ENCODE measurements around the gene ITPKB. TPM values are rescaled to one million over a fixed set of nuclear protein-coding genes. Genes with fewer than 3 reads are reported as not detected.

The ITPKB gene
- total RNA-seq, 1 experiment from 2014 or later = 9.5 TPM

DNA sequence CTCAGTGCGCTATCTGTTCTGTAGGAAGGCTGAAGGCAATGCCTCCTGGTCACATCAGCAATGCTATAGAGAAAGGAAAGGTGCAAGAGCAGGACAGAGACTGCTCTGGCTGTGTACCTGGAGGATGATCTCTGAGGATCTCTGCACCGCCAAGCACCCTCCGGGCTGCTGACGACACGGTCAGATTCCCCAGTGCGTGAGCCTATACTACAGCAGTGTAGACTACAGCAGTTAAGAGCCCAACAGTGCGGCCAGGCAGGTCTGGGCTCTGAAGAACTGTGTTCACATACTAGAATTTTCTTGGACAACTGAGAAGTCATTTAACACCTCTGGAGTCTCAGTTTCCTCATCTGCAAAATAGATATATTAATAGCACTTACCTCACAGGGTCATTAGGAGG is 39.9 kb downstream of the ITPKB start:
- H3K4me3 Mint-ChIP-seq (ENCODE audit: unreplicated experiment) = no peak overlapping the region
- DNase-seq (ENCODE audit: unreplicated experiment) = no peak
- no TSS peak for BruUV-seq (replicated peaks)
- peaks cover 21% of the 10 kb centered on the region for H3K4me1 Mint-ChIP-seq (ENCODE audit: insufficient read depth, unreplicated experiment)
- intact Hi-C loops (cut with micrococcal nuclease) = no loop called here
- ChIA-PET POLR2A (interaction anchor here (1.0 to 2.7 kb wide), 2 partner anchors 9 to 22 kb away, joined by 4 to 8 read pairs; no protein-coding TSS in a partner anchor), CTCF (interaction anchor here (0.7 to 1.4 kb wide), 3 partner anchors 36 to 58 kb away, joined by 3 to 4 read pairs (median 4); partner anchors contain the start of gene ITPKB)
- no peaks in the 10 kb centered on the region for H3K27me3 Mint-ChIP-seq (ENCODE audit: insufficient read depth, unreplicated experiment)
- TF ChIP-seq CTCF (IDR thresholded peaks at IDR 0.05; ENCODE audit: unreplicated experiment) = no peak
- no peaks in the 10 kb centered on the region for H3K9me3 Mint-ChIP-seq (ENCODE audit: unreplicated experiment)
- peaks cover 6% of the 10 kb centered on the region for H3K36me3 Mint-ChIP-seq (ENCODE audit: insufficient read depth, unreplicated experiment)
- no peak overlapping the region for H3K27ac Mint-ChIP-seq (ENCODE audit: low read depth, unreplicated experiment)

- BruUV-seq (replicated peaks) = no TSS peak
- TF ChIP-seq CTCF (IDR thresholded peaks at IDR 0.05; ENCODE audit: unreplicated experiment) = no peak
- Mint-ChIP-seq H3K4me1 (ENCODE audit: insufficient read depth, unreplicated experiment) (peaks cover 21% of the 10 kb centered on the region), H3K27me3 (ENCODE audit: insufficient read depth, unreplicated experiment) (no peaks in the 10 kb centered on the region), H3K27ac (ENCODE audit: low read depth, unreplicated experiment) (no peak overlapping the region), H3K9me3 (ENCODE audit: unreplicated experiment) (no peaks in the 10 kb centered on the region), H3K36me3 (ENCODE audit: insufficient read depth, unreplicated experiment) (peaks cover 1% of the 10 kb centered on the region), H3K4me3 (ENCODE audit: unreplicated experiment) (no peak overlapping the region)
- ChIA-PET CTCF (interaction anchor here (0.5 to 1.4 kb wide), 4 partner anchors 14 to 222 kb away, joined by 3 to 4 read pairs (median 4); no protein-coding TSS in a partner anchor), POLR2A (interaction anchor here (1.1 to 2.7 kb wide), 4 partner anchors 10 to 40 kb away, joined by 3 to 8 read pairs (median 5); no protein-coding TSS in a partner anchor)
- DNase-seq (ENCODE audit: unreplicated experiment) = no peak
- intact Hi-C loops (cut with micrococcal nuclease) = no loop called here
These were observed 40.4 kb downstream of the ITPKB start for GRCh38 chr1:226698659-226699058.

GRCh38 chr1:226697929-226698544 is 41.0 kb downstream of the ITPKB start:
- intact Hi-C loops (cut with micrococcal nuclease) = no loop called here
- no peak for TF ChIP-seq CTCF (IDR thresholded peaks at IDR 0.05; ENCODE audit: unreplicated experiment)
- Mint-ChIP-seq H3K4me1 (ENCODE audit: insufficient read depth, unreplicated experiment) (peaks cover 21% of the 10 kb centered on the region), H3K9me3 (ENCODE audit: unreplicated experiment) (no peaks in the 10 kb centered on the region), H3K27ac (ENCODE audit: low read depth, unreplicated experiment) (no peak overlapping the region), H3K4me3 (ENCODE audit: unreplicated experiment) (no peak overlapping the region), H3K27me3 (ENCODE audit: insufficient read depth, unreplicated experiment) (no peaks in the 10 kb centered on the region), H3K36me3 (ENCODE audit: insufficient read depth, unreplicated experiment) (no peaks in the 10 kb centered on the region)
- no peak for DNase-seq (ENCODE audit: unreplicated experiment)
- BruUV-seq (replicated peaks) = no TSS peak
- CTCF ChIA-PET = interaction anchor here (0.5 to 2.1 kb wide), 14 partner anchors 9 to 222 kb away, joined by 3 to 9 read pairs (median 4); no protein-coding TSS in a partner anchor
- POLR2A ChIA-PET = interaction anchor here (0.8 to 1.4 kb wide), 6 partner anchors 9 to 64 kb away, joined by 3 to 6 read pairs (median 3); no protein-coding TSS in a partner anchor

- no peak overlapping the region for H3K27ac Mint-ChIP-seq (ENCODE audit: low read depth, unreplicated experiment)
These were observed 41.7 kb downstream of the ITPKB start for GRCh38 chr1:226697151-226697928.

More at GRCh38 chr1:226697151-226697928, 41.7 kb downstream of the ITPKB start:
- no peak for TF ChIP-seq CTCF (IDR thresholded peaks at IDR 0.05; ENCODE audit: unreplicated experiment)
- Mint-ChIP-seq H3K4me3 (ENCODE audit: unreplicated experiment) (no peak overlapping the region), H3K36me3 (ENCODE audit: insufficient read depth, unreplicated experiment) (peaks cover 1% of the 10 kb centered on the region), H3K9me3 (ENCODE audit: unreplicated experiment) (no peaks in the 10 kb centered on the region), H3K4me1 (ENCODE audit: insufficient read depth, unreplicated experiment) (peaks cover 15% of the 10 kb centered on the region), H3K27me3 (ENCODE audit: insufficient read depth, unreplicated experiment) (no peaks in the 10 kb centered on the region)
- intact Hi-C loops (cut with micrococcal nuclease) = no loop called here
- BruUV-seq (replicated peaks) = no TSS peak
- ChIA-PET POLR2A (interaction anchor here (0.8 to 1.6 kb wide), 8 partner anchors 9 to 64 kb away, joined by 3 to 6 read pairs (median 4); no protein-coding TSS in a partner anchor), CTCF (interaction anchor here (0.5 to 2.1 kb wide), 14 partner anchors 10 to 131 kb away, joined by 3 to 9 read pairs (median 4); no protein-coding TSS in a partner anchor)
- peak; percentile 81 for DNase-seq (ENCODE audit: unreplicated experiment)

Measured in MCF 10A (cell line).